ENCODE data around the gene CST1. TPM values are rescaled to one million over a fixed set of nuclear protein-coding genes. Genes with fewer than 3 reads are reported as not detected.
"Not testable (repeated sequence)": the region's sequence is repeated elsewhere in the genome, so short reads cannot be mapped to it uniquely, and the experiment has no call there.

Gene CST1
- total RNA-seq, 1 donor from 2014 or later: not detected

- Histone ChIP-seq H3K27me3 (ENCODE audit: control insufficient read depth in 3 of 3, insufficient read depth in 3 of 3, low read length in 3 of 3) (peaks cover 0 to 3% (median 0%) of the 10 kb centered on the region in 3 donors), H3K4me1 (ENCODE audit: control insufficient read depth in 3 of 3, insufficient read depth in 3 of 3, low read length in 3 of 3) (peaks cover 0 to 2% (median 0%) of the 10 kb centered on the region in 3 donors), H3K9me3 (ENCODE audit: control insufficient read depth in 3 of 3, low read length in 3 of 3) (no peaks in the 10 kb centered on the region), H3K4me3 (ENCODE audit: low read length in 3 of 3) (no peak overlapping the region), H3K36me3 (ENCODE audit: control insufficient read depth in 3 of 3, insufficient read depth in 3 of 3, low read length in 3 of 3) (no peaks in the 10 kb centered on the region), H3K27ac (ENCODE audit: low read depth, low read length) (no peak overlapping the region), H3K9ac (ENCODE audit: low read depth in 1 of 3, low read length in 3 of 3) (no peak overlapping the region)
Observed at GRCh38 chr20:23759306-23759940, 8.7 kb upstream of the CST1 start.

GRCh38 chr20:23756792-23757191 lies 6.1 kb upstream of the CST1 start:
- not testable (repeated sequence) for H3K4me1 ChIP-seq (ENCODE audit: control insufficient read depth in 3 of 3, insufficient read depth in 3 of 3, low read length in 3 of 3); H3K27ac ChIP-seq (ENCODE audit: low read depth, low read length); H3K36me3 ChIP-seq (ENCODE audit: control insufficient read depth in 3 of 3, insufficient read depth in 3 of 3, low read length in 3 of 3); H3K9me3 ChIP-seq (ENCODE audit: control insufficient read depth in 3 of 3, low read length in 3 of 3); H3K9ac ChIP-seq (ENCODE audit: low read depth in 1 of 3, low read length in 3 of 3); H3K27me3 ChIP-seq (ENCODE audit: control insufficient read depth in 3 of 3, insufficient read depth in 3 of 3, low read length in 3 of 3); H3K4me3 ChIP-seq (ENCODE audit: low read length in 3 of 3)

- not testable (repeated sequence) for H3K4me3 ChIP-seq (ENCODE audit: low read length in 3 of 3); H3K9ac ChIP-seq (ENCODE audit: low read depth in 1 of 3, low read length in 3 of 3); H3K27ac ChIP-seq (ENCODE audit: low read depth, low read length); H3K4me1 ChIP-seq (ENCODE audit: control insufficient read depth in 3 of 3, insufficient read depth in 3 of 3, low read length in 3 of 3); H3K9me3 ChIP-seq (ENCODE audit: control insufficient read depth in 3 of 3, low read length in 3 of 3); H3K27me3 ChIP-seq (ENCODE audit: control insufficient read depth in 3 of 3, insufficient read depth in 3 of 3, low read length in 3 of 3); H3K36me3 ChIP-seq (ENCODE audit: control insufficient read depth in 3 of 3, insufficient read depth in 3 of 3, low read length in 3 of 3)
Observed at GRCh38 chr20:23755131-23755611, 4.4 kb upstream of the CST1 start.

GRCh38 chr20:23754731-23755130 lies 4.0 kb upstream of the CST1 start:
- no peak overlapping the region for H3K9ac ChIP-seq (ENCODE audit: low read depth in 1 of 3, low read length in 3 of 3)
- H3K4me1 ChIP-seq (ENCODE audit: control insufficient read depth in 3 of 3, insufficient read depth in 3 of 3, low read length in 3 of 3): peaks cover 0 to 2% (median 0%) of the 10 kb centered on the region in 3 donors
- H3K4me3 ChIP-seq (ENCODE audit: low read length in 3 of 3): no peak overlapping the region
- H3K27ac ChIP-seq (ENCODE audit: low read depth, low read length): no peak overlapping the region
- no peaks in the 10 kb centered on the region for H3K36me3 ChIP-seq (ENCODE audit: control insufficient read depth in 3 of 3, insufficient read depth in 3 of 3, low read length in 3 of 3)
- H3K27me3 ChIP-seq (ENCODE audit: control insufficient read depth in 3 of 3, insufficient read depth in 3 of 3, low read length in 3 of 3): no peaks in the 10 kb centered on the region
- H3K9me3 ChIP-seq (ENCODE audit: control insufficient read depth in 3 of 3, low read length in 3 of 3): no peaks in the 10 kb centered on the region

GRCh38 chr20:23753589-23753988 lies 2.9 kb upstream of the CST1 start:
- Histone ChIP-seq H3K9me3 (ENCODE audit: control insufficient read depth in 3 of 3, low read length in 3 of 3) (no peaks in the 10 kb centered on the region), H3K4me1 (ENCODE audit: control insufficient read depth in 3 of 3, insufficient read depth in 3 of 3, low read length in 3 of 3) (peaks cover 0 to 2% (median 0%) of the 10 kb centered on the region in 3 donors), H3K27me3 (ENCODE audit: control insufficient read depth in 3 of 3, insufficient read depth in 3 of 3, low read length in 3 of 3) (no peaks in the 10 kb centered on the region), H3K36me3 (ENCODE audit: control insufficient read depth in 3 of 3, insufficient read depth in 3 of 3, low read length in 3 of 3) (no peaks in the 10 kb centered on the region), H3K9ac (ENCODE audit: low read depth in 1 of 3, low read length in 3 of 3) (no peak overlapping the region), H3K27ac (ENCODE audit: low read depth, low read length) (no peak overlapping the region), H3K4me3 (ENCODE audit: low read length in 3 of 3) (no peak overlapping the region)

- no peaks in the 10 kb centered on the region for H3K9me3 ChIP-seq (ENCODE audit: control insufficient read depth in 3 of 3, low read length in 3 of 3)
- no peak overlapping the region for H3K9ac ChIP-seq (ENCODE audit: low read depth in 1 of 3, low read length in 3 of 3)
Observed at GRCh38 chr20:23753194-23753548, 2.4 kb upstream of the CST1 start.

GRCh38 chr20:23752481-23753193 lies 1.9 kb upstream of the CST1 start:
- peaks cover 0 to 2% (median 0%) of the 10 kb centered on the region in 3 donors for H3K4me1 ChIP-seq (ENCODE audit: control insufficient read depth in 3 of 3, insufficient read depth in 3 of 3, low read length in 3 of 3)
- H3K9me3 ChIP-seq (ENCODE audit: control insufficient read depth in 3 of 3, low read length in 3 of 3): no peaks in the 10 kb centered on the region
- no peaks in the 10 kb centered on the region for H3K27me3 ChIP-seq (ENCODE audit: control insufficient read depth in 3 of 3, insufficient read depth in 3 of 3, low read length in 3 of 3)
- no peak overlapping the region for H3K4me3 ChIP-seq (ENCODE audit: low read length in 3 of 3)
- no peak overlapping the region for H3K27ac ChIP-seq (ENCODE audit: low read depth, low read length)
- no peak overlapping the region for H3K9ac ChIP-seq (ENCODE audit: low read depth in 1 of 3, low read length in 3 of 3)
- no peaks in the 10 kb centered on the region for H3K36me3 ChIP-seq (ENCODE audit: control insufficient read depth in 3 of 3, insufficient read depth in 3 of 3, low read length in 3 of 3)

More at GRCh38 chr20:23753194-23753548, 2.4 kb upstream of the CST1 start:
- no peak overlapping the region for H3K4me3 ChIP-seq (ENCODE audit: low read length in 3 of 3)
- no peak overlapping the region for H3K27ac ChIP-seq (ENCODE audit: low read depth, low read length)
- no peaks in the 10 kb centered on the region for H3K36me3 ChIP-seq (ENCODE audit: control insufficient read depth in 3 of 3, insufficient read depth in 3 of 3, low read length in 3 of 3)
- peaks cover 0 to 2% (median 0%) of the 10 kb centered on the region in 3 donors for H3K4me1 ChIP-seq (ENCODE audit: control insufficient read depth in 3 of 3, insufficient read depth in 3 of 3, low read length in 3 of 3)
- H3K27me3 ChIP-seq (ENCODE audit: control insufficient read depth in 3 of 3, insufficient read depth in 3 of 3, low read length in 3 of 3): no peaks in the 10 kb centered on the region

- Histone ChIP-seq H3K27me3 (ENCODE audit: control insufficient read depth in 3 of 3, insufficient read depth in 3 of 3, low read length in 3 of 3) (no peaks in the 10 kb centered on the region), H3K27ac (ENCODE audit: low read depth, low read length) (no peak overlapping the region), H3K4me3 (ENCODE audit: low read length in 3 of 3) (no peak overlapping the region), H3K9me3 (ENCODE audit: control insufficient read depth in 3 of 3, low read length in 3 of 3) (no peaks in the 10 kb centered on the region), H3K4me1 (ENCODE audit: control insufficient read depth in 3 of 3, insufficient read depth in 3 of 3, low read length in 3 of 3) (peaks cover 0 to 2% (median 0%) of the 10 kb centered on the region in 3 donors), H3K9ac (ENCODE audit: low read depth in 1 of 3, low read length in 3 of 3) (no peak overlapping the region), H3K36me3 (ENCODE audit: control insufficient read depth in 3 of 3, insufficient read depth in 3 of 3, low read length in 3 of 3) (no peaks in the 10 kb centered on the region)
Observed at GRCh38 chr20:23752019-23752418, 1.3 kb upstream of the CST1 start.

GRCh38 chr20:23749746-23750145 lies 989 bp downstream of the CST1 start:
- H3K9ac ChIP-seq (ENCODE audit: low read depth in 1 of 3, low read length in 3 of 3): no peak overlapping the region
- no peak overlapping the region for H3K4me3 ChIP-seq (ENCODE audit: low read length in 3 of 3)
- no peaks in the 10 kb centered on the region for H3K27me3 ChIP-seq (ENCODE audit: control insufficient read depth in 3 of 3, insufficient read depth in 3 of 3, low read length in 3 of 3)
- peaks cover 0 to 1% (median 0%) of the 10 kb centered on the region in 3 donors for H3K4me1 ChIP-seq (ENCODE audit: control insufficient read depth in 3 of 3, insufficient read depth in 3 of 3, low read length in 3 of 3)
- H3K36me3 ChIP-seq (ENCODE audit: control insufficient read depth in 3 of 3, insufficient read depth in 3 of 3, low read length in 3 of 3): no peaks in the 10 kb centered on the region
- H3K9me3 ChIP-seq (ENCODE audit: control insufficient read depth in 3 of 3, low read length in 3 of 3): no peaks in the 10 kb centered on the region
- H3K27ac ChIP-seq (ENCODE audit: low read depth, low read length): no peak overlapping the region

- H3K9ac ChIP-seq (ENCODE audit: low read depth in 1 of 3, low read length in 3 of 3); H3K27ac ChIP-seq (ENCODE audit: low read depth, low read length); H3K27me3 ChIP-seq (ENCODE audit: control insufficient read depth in 3 of 3, insufficient read depth in 3 of 3, low read length in 3 of 3); H3K9me3 ChIP-seq (ENCODE audit: control insufficient read depth in 3 of 3, low read length in 3 of 3); H3K36me3 ChIP-seq (ENCODE audit: control insufficient read depth in 3 of 3, insufficient read depth in 3 of 3, low read length in 3 of 3); H3K4me1 ChIP-seq (ENCODE audit: control insufficient read depth in 3 of 3, insufficient read depth in 3 of 3, low read length in 3 of 3); H3K4me3 ChIP-seq (ENCODE audit: low read length in 3 of 3): not testable (repeated sequence)
Observed at GRCh38 chr20:23748975-23749374, 1.8 kb downstream of the CST1 start.

Measured in skeletal muscle tissue (tissue), 4 donors.